Upper lobe of left lung (tissue), 6 donors: ENCODE results near the gene CCBE1. TPM values are rescaled to one million over a fixed set of nuclear protein-coding genes. Genes with fewer than 3 reads are reported as not detected.

Source experiments
- ATAC-seq, 2 donors: fragments of 200-7000 bp; cut with Tn5 transposase; one replicate each; pipeline ENCODE4 v1.9.1; 2022; ENCODE audit warnings: mild to moderate bottlenecking in 2 of 2, moderate library complexity in 2 of 2; ENCODE audit not compliant: low FRiP score in 2 of 2
- DNase-seq, 2 donors: peaks; one replicate each; pipeline ENCODE4 v3.0.0-alpha.2; 2019 to 2020
- H3K27ac ChIP-seq, 4 donors: fragments of 200-600 bp; sonication (generic); one replicate each; pipeline ENCODE4 v1.5.1; 2016 to 2019
- H3K27me3 ChIP-seq, 4 donors: fragments of 200-600 bp; sonication (generic); one replicate each; pipeline ENCODE4 v1.5.1; 2017 to 2019
- H3K36me3 ChIP-seq, 4 donors: fragments of 200-600 bp; sonication (generic); one replicate each; pipeline ENCODE4 v1.5.1; 2016 to 2019
- H3K4me1 ChIP-seq, 4 donors: fragments of 200-600 bp; sonication (generic); one replicate each; pipeline ENCODE4 v1.5.1; 2018 to 2019
- H3K4me3 ChIP-seq, 4 donors: fragments of 200-600 bp; sonication (generic); one replicate each; pipeline ENCODE4 v1.5.1; 2017 to 2019; ENCODE audit warnings: mild to moderate bottlenecking in 2 of 4, moderate library complexity in 1 of 4
- H3K9me3 ChIP-seq, 4 donors: fragments of 200-600 bp; sonication (generic); one replicate each; pipeline ENCODE4 v1.5.1; 2018 to 2019
- CTCF ChIP-seq, 6 experiments: fragments of 450-650 bp in 4 of 6; fragments of 200-600 bp in 2 of 6; sonication (generic) in 2 of 6; IDR thresholded peaks; one replicate each; pipeline ENCODE4 v1.5.1; 2016 to 2019; ENCODE audit warnings: antibody characterized with exemption in 6 of 6
- EP300 ChIP-seq, 4 donors: sonication (generic); formaldehyde crosslinking; IDR thresholded peaks; one replicate each; pipeline ENCODE4 v1.5.1; 2017; ENCODE audit warnings: antibody characterized with exemption in 4 of 4, control low read depth in 2 of 4
- POLR2A ChIP-seq, 4 donors: fragments of 450-650 bp; IDR thresholded peaks; one replicate each; pipeline ENCODE4 v1.5.1; 2016 to 2017; ENCODE audit warnings: antibody characterized with exemption in 4 of 4, mild to moderate bottlenecking in 2 of 4
- POLR2AphosphoS5 ChIP-seq, 2 donors: sonication (generic); formaldehyde crosslinking; IDR thresholded peaks; one replicate each; pipeline ENCODE4 v1.5.1; 2017; ENCODE audit warnings: antibody characterized with exemption in 2 of 2
- WGBS, 2 donors: methylation state at CpG; one replicate each; pipeline ENCODE4 v1.1.5; 2017 to 2018; 5-methylcytosine and 5-hydroxymethylcytosine counted together
- total RNA-seq, 6 donors: library from RNA; depleted of rRNA in 4 of 6; stranded (reverse); fragments of >200 nt in 4 of 6; gene quantifications; one replicate each; pipeline versions ENCODE4 v1.1.0 to v1.2.1, GENCODE V29; 2016 to 2021
- donor health status: DM: no; HTN: no; CAD: no; lungs with moderate emphysema.
- donor health status: DM: no; HTN: yes; CAD: no; lungs with severe emphysema.

Gene CCBE1
- total RNA-seq, 6 donors from 2014 or later: 8.7 to 23.6 (median 12.3) TPM

- Histone ChIP-seq H3K9me3 (no peaks in the 10 kb centered on the region), H3K27me3 (no peaks in the 10 kb centered on the region), H3K4me1 (no peaks in the 10 kb centered on the region), H3K36me3 (no peaks in the 10 kb centered on the region), H3K4me3 (no peak overlapping the region), H3K27ac (no peak overlapping the region)
- DNase-seq (no peak), ATAC-seq (no peak)
- no peak for TF ChIP-seq POLR2A (IDR thresholded peaks at IDR 0.05)
- no peak for TF ChIP-seq EP300 (IDR thresholded peaks at IDR 0.05)
- no peak for TF ChIP-seq CTCF (IDR thresholded peaks at IDR 0.05)
- TF ChIP-seq POLR2AphosphoS5 (IDR thresholded peaks at IDR 0.05): no peak
- 78 to 87% methylated on average over 7 of the region's 7 CpGs for WGBS, 2 donors
Measured at GRCh38 chr18:59382383-59382782, 314.8 kb downstream of the CCBE1 start.

- H3K4me3 ChIP-seq: no peak overlapping the region
- no peaks in the 10 kb centered on the region for H3K9me3 ChIP-seq
- ATAC-seq (no peak), DNase-seq (no peak)
- no peaks in the 10 kb centered on the region for H3K36me3 ChIP-seq
- 73 to 87% methylated on average over 6 of the region's 6 CpGs for WGBS, 2 donors
- TF ChIP-seq CTCF (IDR thresholded peaks at IDR 0.05) (no peak), POLR2AphosphoS5 (IDR thresholded peaks at IDR 0.05) (no peak), POLR2A (IDR thresholded peaks at IDR 0.05) (no peak), EP300 (IDR thresholded peaks at IDR 0.05) (no peak)
- no peak overlapping the region for H3K27ac ChIP-seq
- H3K27me3 ChIP-seq: no peaks in the 10 kb centered on the region
- no peaks in the 10 kb centered on the region for H3K4me1 ChIP-seq
Measured at GRCh38 chr18:59381949-59382348, 315.3 kb downstream of the CCBE1 start.

Other genes starting within 250 kb of the CCBE1 start
- 1 to 10 TPM in 4 of 6 donors, under 1 TPM in 1, not detected in 1; 0.67 to 5.5 (median 4.4) TPM for gene PMAIP1, start 202.6 kb upstream of the CCBE1 start, total RNA-seq